Right cardiac atrium (tissue), 5 donors: Measurements from ENCODE around the gene PALM3. TPM values are rescaled to one million over a fixed set of nuclear protein-coding genes. Genes with fewer than 3 reads are reported as not detected.
"Not testable (repeated sequence)": the region's sequence is repeated elsewhere in the genome, so short reads cannot be mapped to it uniquely, and the experiment has no call there.

Experiments used
- ATAC-seq, 2 donors: fragments of 200-7000 bp; cut with Tn5 transposase; one replicate each; pipeline versions ENCODE4 v1.8.0 to v1.9.1; 2020; ENCODE audit warnings: moderate library complexity in 2 of 2, mild to moderate bottlenecking in 1 of 2
- DNase-seq, 3 donors: peaks; one replicate each; pipeline ENCODE4 v3.0.0-alpha.2; 2020
- H3K27ac ChIP-seq: one replicate; pipeline ENCODE4 v1.5.1; 2013; ENCODE audit warnings: mild to moderate bottlenecking, low read length, control low read depth, moderate library complexity
- H3K27me3 ChIP-seq: one replicate; pipeline ENCODE4 v1.6.1; 2013; ENCODE audit not compliant: control insufficient read depth, insufficient read depth
- H3K4me1 ChIP-seq: one replicate; pipeline ENCODE4 v1.6.1; 2013; ENCODE audit warnings: low read length; ENCODE audit not compliant: control insufficient read depth, insufficient read depth
- H3K4me3 ChIP-seq: one replicate; pipeline ENCODE4 v1.5.1; 2013; ENCODE audit warnings: low read length, control low read depth
- H3K9me3 ChIP-seq: one replicate; pipeline ENCODE4 v1.6.1; 2013; ENCODE audit warnings: low read length; ENCODE audit not compliant: control insufficient read depth
- WGBS: extraction: QIAGEN DNeasy Blood & Tissue Kit; methylation state at CpG from one replicate; pipeline ENCODE4 v1.1.7; 2013; 5-methylcytosine and 5-hydroxymethylcytosine counted together
- intact Hi-C, 4 donors: fragments of 100-400 bp; cut with DNase I; formaldehyde crosslinking; loops; one replicate each; pipeline versions ENCODE4 v1.11.0 to v1.14.0; 2022 to 2023
- polyA plus RNA-seq: library from polyadenylated mRNA; stranded (reverse); fragments of 200-250 nt; gene quantifications from one replicate; pipeline ENCODE4 v1.2.3, GENCODE V29; 2013
- total RNA-seq, 4 donors: library from RNA; stranded (reverse); fragmentation: NEBNext Ultra II Directional; extraction: Animal tissue kit (Norgen Biotek cat#: 25700); gene quantifications; one replicate each; pipeline ENCODE4 v1.2.1, GENCODE V29; 2021
- donor health status: healthy with polysubstance abuse.
- donor health status: DM: no; HTN: yes; CAD: no.
- donor health status: DM: no; HTN: no; CAD: no.
- donor health status: DM: no; HTN: yes; CAD: no; lungs with severe emphysema.
- donor health status: DM: yes; HTN: yes; CAD: no.

Gene PALM3
- total and polyA plus RNA-seq, 5 donors: 0.38 to 0.58 (median 0.45) TPM

- ATAC-seq, H3K27me3 ChIP-seq: not testable (repeated sequence)
- intact Hi-C loops: loop anchor here in 1 of 4 donors (10.0 kb wide), 1 partner anchor 163 kb away; no protein-coding TSS in a partner anchor
These were observed 14.0 kb downstream of the PALM3 start for GRCh38 chr19:14047866-14048265.

GRCh38 chr19:14042659-14043608, 18.9 kb downstream of the PALM3 start:
- ATAC-seq: peak; percentile 84
- peak overlapping the region; percentile 1 for H3K27ac ChIP-seq
- H3K4me3 ChIP-seq, H3K27me3 ChIP-seq, H3K9me3 ChIP-seq, H3K4me1 ChIP-seq: not testable (repeated sequence)
- intact Hi-C loops: loop anchor here in 1 of 4 donors (10.0 kb wide), 1 partner anchor 158 kb away; no protein-coding TSS in a partner anchor
- 51% methylated on average over 19 of the region's 19 CpGs for WGBS
- DNase-seq: peak in 2 of 3 donors; percentile 47 to 60

More at GRCh38 chr19:14047866-14048265, 14.0 kb downstream of the PALM3 start:
- H3K4me3 ChIP-seq, H3K9me3 ChIP-seq, H3K27ac ChIP-seq, DNase-seq, H3K4me1 ChIP-seq: not testable (repeated sequence)
- 96% methylated on average over 10 of the region's 10 CpGs for WGBS

- WGBS: 94% methylated on average over 7 of the region's 7 CpGs
- intact Hi-C loops: no loop called here
- Histone ChIP-seq H3K4me1 (peaks cover 2% of the 10 kb centered on the region), H3K9me3 (no peaks in the 10 kb centered on the region), H3K4me3 (no peak overlapping the region), H3K27ac (no peak overlapping the region), H3K27me3 (no peaks in the 10 kb centered on the region)
- DNase-seq (no peak), ATAC-seq (no peak)
These were observed 22.7 kb downstream of the PALM3 start for GRCh38 chr19:14039181-14039580.

GRCh38 chr19:14035706-14036105, 26.2 kb downstream of the PALM3 start:
- no peak overlapping the region for H3K4me3 ChIP-seq
- no peak overlapping the region for H3K27ac ChIP-seq
- H3K27me3 ChIP-seq: no peaks in the 10 kb centered on the region
- ATAC-seq (no peak), DNase-seq (peak in 1 of 3 donors; percentile 2)
- 69% methylated on average over 7 of the region's 7 CpGs for WGBS
- intact Hi-C loops: no loop called here
- no peaks in the 10 kb centered on the region for H3K4me1 ChIP-seq
- no peaks in the 10 kb centered on the region for H3K9me3 ChIP-seq

GRCh38 chr19:14035159-14035558, 26.7 kb downstream of the PALM3 start:
- WGBS: 91% methylated on average over 12 of the region's 12 CpGs
- intact Hi-C loops, H3K27ac ChIP-seq: not testable (repeated sequence)

GRCh38 chr19:14033946-14034345, 27.9 kb downstream of the PALM3 start:
- H3K4me1 ChIP-seq: no peaks in the 10 kb centered on the region
- no peak overlapping the region for H3K4me3 ChIP-seq
- H3K27me3 ChIP-seq: no peaks in the 10 kb centered on the region
- H3K27ac ChIP-seq: no peak overlapping the region
- DNase-seq (no peak), ATAC-seq (no peak)
- intact Hi-C loops: no loop called here
- H3K9me3 ChIP-seq: no peaks in the 10 kb centered on the region
- 97% methylated on average over 2 of the region's 2 CpGs for WGBS

More at GRCh38 chr19:14035159-14035558, 26.7 kb downstream of the PALM3 start:
- not testable (repeated sequence) for H3K9me3 ChIP-seq, H3K27me3 ChIP-seq, ATAC-seq, H3K4me3 ChIP-seq, H3K4me1 ChIP-seq
- DNase-seq: peak in 1 of 3 donors; percentile 3

- intact Hi-C loops: no loop called here
- H3K4me3 ChIP-seq: peak within 1 kb of the TSS; percentile 35
- under 1% methylated on average over 63 of the region's 63 CpGs for WGBS
These were observed 30.0 kb downstream of the PALM3 start, which contains the start of gene IL27RA for GRCh38 chr19:14031719-14032480. IL27RA (plus strand) TSS chr19:14031762; CDS start chr19:14031873, 111 bp downstream.

GRCh38 chr19:14030997-14031718, 30.7 kb downstream of the PALM3 start:
- WGBS: 19% methylated on average over 20 of the region's 20 CpGs
- H3K27me3 ChIP-seq: no peaks in the 10 kb centered on the region
- H3K4me3 ChIP-seq: peak overlapping the region; percentile 35
- peak; percentile 5 to 10 for ATAC-seq
- intact Hi-C loops: no loop called here
- H3K27ac ChIP-seq: no peak overlapping the region
- no peaks in the 10 kb centered on the region for H3K4me1 ChIP-seq
- peak in 1 of 3 donors; percentile 42 for DNase-seq
- H3K9me3 ChIP-seq: no peaks in the 10 kb centered on the region

More at GRCh38 chr19:14031719-14032480, 30.0 kb downstream of the PALM3 start, which contains the start of gene IL27RA:
- no peaks in the 10 kb centered on the region for H3K27me3 ChIP-seq
- no peaks in the 10 kb centered on the region for H3K9me3 ChIP-seq
- H3K27ac ChIP-seq: peak within 1 kb of the TSS; percentile 20
- no peaks in the 10 kb centered on the region for H3K4me1 ChIP-seq
- ATAC-seq (peak; percentile 83), DNase-seq (peak; percentile 67 to 89 (median 85))

GRCh38 chr19:14028901-14029300, 33.0 kb downstream of the PALM3 start:
- 67% methylated on average over 4 of the region's 4 CpGs for WGBS
- Histone ChIP-seq H3K9me3 (no peaks in the 10 kb centered on the region), H3K27me3 (no peaks in the 10 kb centered on the region), H3K4me1 (no peaks in the 10 kb centered on the region), H3K4me3 (no peak overlapping the region), H3K27ac (no peak overlapping the region)
- intact Hi-C loops: no loop called here
- DNase-seq (no peak), ATAC-seq (no peak)

- no peak within 1 kb of the TSS for H3K4me3 ChIP-seq
- WGBS: 56% methylated on average over 24 of the region's 24 CpGs
- intact Hi-C loops: no loop called here
- DNase-seq (peak in 1 of 3 donors; percentile 43), ATAC-seq (no peak)
- no peaks in the 10 kb centered on the region for H3K27me3 ChIP-seq
- H3K9me3 ChIP-seq: no peaks in the 10 kb centered on the region
- H3K4me1 ChIP-seq: no peaks in the 10 kb centered on the region
- H3K27ac ChIP-seq: no peak within 1 kb of the TSS
These were observed 33.9 kb downstream of the PALM3 start, which contains the start of gene RLN3 for GRCh38 chr19:14027856-14028450. RLN3 (plus strand) TSS chr19:14028148; CDS start chr19:14028205, 57 bp downstream.
